ENCODE results near the gene TDRD7. TPM values are rescaled to one million over a fixed set of nuclear protein-coding genes. Genes with fewer than 3 reads are reported as not detected.

TDRD7 gene
- total and polyA plus RNA-seq, 2 of the 13 experiments (the other 11 are each of a cell fraction or from before 2014, with no cell fraction given), result 9.8 to 15.5 TPM

DNA sequence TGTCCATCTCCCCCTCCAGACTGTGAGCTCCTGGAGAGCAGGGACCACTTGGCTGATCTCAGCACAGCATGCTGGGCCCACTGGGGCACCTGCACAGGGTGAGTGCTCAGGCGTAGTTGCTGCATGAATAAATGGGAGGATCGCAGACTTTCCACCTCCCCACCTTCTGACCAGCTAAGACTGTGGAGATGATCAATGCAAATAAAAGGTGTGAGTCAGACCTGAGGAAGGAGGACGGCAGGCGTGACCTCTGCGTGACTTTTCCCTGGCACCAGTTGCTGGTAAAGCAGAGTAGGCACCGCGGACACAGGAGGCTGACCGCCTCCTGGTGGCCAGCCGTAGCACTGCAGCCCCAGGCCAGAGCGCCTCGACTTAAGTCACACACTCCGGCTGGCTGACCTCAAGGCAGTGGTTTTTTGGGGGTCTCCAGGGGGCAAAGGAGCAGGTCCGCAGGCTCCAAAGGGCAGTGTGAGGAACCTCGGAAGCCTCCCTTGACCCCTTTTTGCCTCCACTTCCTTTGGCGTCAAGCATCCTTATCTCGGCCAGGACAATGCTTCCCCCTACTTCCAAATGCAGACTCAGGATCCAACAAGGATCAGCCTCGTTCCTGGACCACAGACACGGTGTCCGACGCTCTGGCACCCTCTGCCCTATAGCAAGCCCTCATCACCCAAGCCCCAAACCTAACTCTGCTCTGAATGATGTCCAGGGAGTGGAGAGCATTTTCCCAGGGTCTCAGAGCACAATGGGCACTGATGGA, 12.7 kb upstream of the TDRD7 start (continued):
- TF ChIP-seq EEA1 (CRISPR knock-in tag; IDR thresholded peaks at IDR 0.05; ENCODE audit: borderline replicate concordance) (0 out of 2 replicates have a peak, but pooled peaks have one; percentile 29), SNAPC2 (CRISPR knock-in tag; IDR thresholded peaks at IDR 0.05) (no peak), CBX5 (CRISPR knock-in tag; IDR thresholded peaks at IDR 0.05; ENCODE audit: borderline replicate concordance) (peak; percentile 84; the same call in 1 of the 2 replicates), RNF2 (conservative IDR thresholded peaks at IDR 0.05; ENCODE audit: low read depth) (no peak), FOXO4 (CRISPR knock-in tag; conservative IDR thresholded peaks at IDR 0.05) (no peak), HNRNPL (IDR thresholded peaks at IDR 0.05; ENCODE audit: low read depth, low read length) (peak; percentile 87), NFATC3 (CRISPR knock-in tag; IDR thresholded peaks at IDR 0.05) (no peak), YY1 (IDR thresholded peaks at IDR 0.05; ENCODE audit: insufficient read depth, insufficient replicate concordance, low read depth, low read length) (no peak), ATAD3A (CRISPR knock-in tag; IDR thresholded peaks at IDR 0.05) (no peak), ZNF33A (CRISPR knock-in tag; IDR thresholded peaks at IDR 0.05; ENCODE audit: borderline replicate concordance) (no peak), ZFYVE20 (CRISPR knock-in tag; IDR thresholded peaks at IDR 0.05; ENCODE audit: borderline replicate concordance, low read depth) (no peak), NFKB2 (CRISPR knock-in tag; IDR thresholded peaks at IDR 0.05; ENCODE audit: borderline replicate concordance) (no peak; the same call in 1 of the 2 replicates), LBX2 (CRISPR knock-in tag; IDR thresholded peaks at IDR 0.05; ENCODE audit: borderline replicate concordance) (no peak), ZFP36 (IDR thresholded peaks at IDR 0.05; ENCODE audit: borderline replicate concordance, low read depth, low read length, partially characterized antibody) (no peak), DPF2 (CRISPR knock-in tag; IDR thresholded peaks at IDR 0.05; ENCODE audit: borderline replicate concordance, low read depth) (no peak), MEIS2 (CRISPR knock-in tag; IDR thresholded peaks at IDR 0.05) (no peak), ZNF543 (CRISPR knock-in tag; IDR thresholded peaks at IDR 0.05) (no peak), MED13 (CRISPR knock-in tag; IDR thresholded peaks at IDR 0.05) (no peak), PCBP1 (IDR thresholded peaks at IDR 0.05; ENCODE audit: borderline replicate concordance, low read depth, low read length) (no peak), ZNF577 (CRISPR knock-in tag; IDR thresholded peaks at IDR 0.05; ENCODE audit: borderline replicate concordance, low read depth) (no peak), POLR2AphosphoS5 (IDR thresholded peaks at IDR 0.05; ENCODE audit: low read depth, low read length) (no peak)
- TF ChIP-seq, protein P1, sequence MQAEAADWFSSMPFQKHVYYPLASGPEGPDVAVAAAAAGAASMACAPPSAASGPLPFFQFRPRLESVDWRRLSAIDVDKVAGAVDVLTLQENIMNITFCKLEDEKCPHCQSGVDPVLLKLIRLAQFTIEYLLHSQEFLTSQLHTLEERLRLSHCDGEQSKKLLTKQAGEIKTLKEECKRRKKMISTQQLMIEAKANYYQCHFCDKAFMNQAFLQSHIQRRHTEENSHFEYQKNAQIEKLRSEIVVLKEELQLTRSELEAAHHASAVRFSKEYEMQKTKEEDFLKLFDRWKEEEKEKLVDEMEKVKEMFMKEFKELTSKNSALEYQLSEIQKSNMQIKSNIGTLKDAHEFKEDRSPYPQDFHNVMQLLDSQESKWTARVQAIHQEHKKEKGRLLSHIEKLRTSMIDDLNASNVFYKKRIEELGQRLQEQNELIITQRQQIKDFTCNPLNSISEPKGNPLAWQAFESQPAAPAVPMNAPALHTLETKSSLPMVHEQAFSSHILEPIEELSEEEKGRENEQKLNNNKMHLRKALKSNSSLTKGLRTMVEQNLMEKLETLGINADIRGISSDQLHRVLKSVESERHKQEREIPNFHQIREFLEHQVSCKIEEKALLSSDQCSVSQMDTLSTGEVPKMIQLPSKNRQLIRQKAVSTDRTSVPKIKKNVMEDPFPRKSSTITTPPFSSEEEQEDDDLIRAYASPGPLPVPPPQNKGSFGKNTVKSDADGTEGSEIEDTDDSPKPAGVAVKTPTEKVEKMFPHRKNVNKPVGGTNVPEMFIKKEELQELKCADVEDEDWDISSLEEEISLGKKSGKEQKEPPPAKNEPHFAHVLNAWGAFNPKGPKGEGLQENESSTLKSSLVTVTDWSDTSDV (CRISPR knock-in tag; IDR thresholded peaks at IDR 0.05), result no peak
- TF ChIP-seq, protein P2, sequence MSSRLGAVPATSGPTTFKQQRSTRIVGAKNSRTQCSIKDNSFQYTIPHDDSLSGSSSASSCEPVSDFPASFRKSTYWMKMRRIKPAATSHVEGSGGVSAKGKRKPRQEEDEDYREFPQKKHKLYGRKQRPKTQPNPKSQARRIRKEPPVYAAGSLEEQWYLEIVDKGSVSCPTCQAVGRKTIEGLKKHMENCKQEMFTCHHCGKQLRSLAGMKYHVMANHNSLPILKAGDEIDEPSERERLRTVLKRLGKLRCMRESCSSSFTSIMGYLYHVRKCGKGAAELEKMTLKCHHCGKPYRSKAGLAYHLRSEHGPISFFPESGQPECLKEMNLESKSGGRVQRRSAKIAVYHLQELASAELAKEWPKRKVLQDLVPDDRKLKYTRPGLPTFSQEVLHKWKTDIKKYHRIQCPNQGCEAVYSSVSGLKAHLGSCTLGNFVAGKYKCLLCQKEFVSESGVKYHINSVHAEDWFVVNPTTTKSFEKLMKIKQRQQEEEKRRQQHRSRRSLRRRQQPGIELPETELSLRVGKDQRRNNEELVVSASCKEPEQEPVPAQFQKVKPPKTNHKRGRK (CRISPR knock-in tag; IDR thresholded peaks at IDR 0.05), result no peak
- TF ChIP-seq, protein P3, sequence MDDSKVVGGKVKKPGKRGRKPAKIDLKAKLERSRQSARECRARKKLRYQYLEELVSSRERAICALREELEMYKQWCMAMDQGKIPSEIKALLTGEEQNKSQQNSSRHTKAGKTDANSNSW (CRISPR knock-in tag; IDR thresholded peaks at IDR 0.05; ENCODE audit: borderline replicate concordance), result no peak

Measured in HepG2 (cell line).